ENCODE results near the gene WDR27. TPM values are rescaled to one million over a fixed set of nuclear protein-coding genes. Genes with fewer than 3 reads are reported as not detected.

Gene WDR27
- polyA plus RNA-seq, 1 donor from 2014 or later: 35.8 TPM

- no peaks in the 10 kb centered on the region for H3F3A ChIP-seq (ENCODE audit: insufficient read depth, low read length, poor library complexity, severe bottlenecking)
- H3K9ac ChIP-seq (ENCODE audit: low read length): no peak overlapping the region
- no peak overlapping the region for H2AFZ ChIP-seq (ENCODE audit: low read depth, low read length)
- H3K9me3 ChIP-seq (ENCODE audit: low read length): no peaks in the 10 kb centered on the region
- H4K20me1 ChIP-seq (ENCODE audit: insufficient read depth): no peaks in the 10 kb centered on the region
- H3K79me2 ChIP-seq (replicated peaks; ENCODE audit: insufficient read depth, low read length): no peaks in the 10 kb centered on the region
- H3K27ac ChIP-seq (ENCODE audit: low read length): no peak overlapping the region
- no peak overlapping the region for H3K4me3 ChIP-seq (ENCODE audit: low read length)
- no peak for TF ChIP-seq EZH2 (IDR thresholded peaks at IDR 0.05; ENCODE audit: borderline replicate concordance, insufficient read depth, low read length, poor library complexity, severe bottlenecking)
- no peak for TF ChIP-seq RAD21 (conservative IDR thresholded peaks at IDR 0.05)
- TF ChIP-seq POLR2AphosphoS5 (IDR thresholded peaks at IDR 0.05): no peak
- no peak for TF ChIP-seq SMC3 (conservative IDR thresholded peaks at IDR 0.05; ENCODE audit: poor library complexity)
- no peaks in the 10 kb centered on the region for H3K9me2 ChIP-seq (ENCODE audit: insufficient read depth, low read length)
- no peaks in the 10 kb centered on the region for H3K36me3 ChIP-seq (ENCODE audit: insufficient read depth, low read length)
- H3K4me2 ChIP-seq (ENCODE audit: low read length): no peak overlapping the region
- H3K27me3 ChIP-seq (ENCODE audit: insufficient read depth, low read depth, low read length): no peaks in the 10 kb centered on the region
Observed at GRCh38 chr6:169652896-169653295, 48.9 kb downstream of the WDR27 start.

- H3K27me3 ChIP-seq (ENCODE audit: insufficient read depth, low read depth, low read length): no peaks in the 10 kb centered on the region
- no peak overlapping the region for H3K27ac ChIP-seq (ENCODE audit: low read length)
- no peaks in the 10 kb centered on the region for H3F3A ChIP-seq (ENCODE audit: insufficient read depth, low read length, poor library complexity, severe bottlenecking)
- TF ChIP-seq CTCF (IDR thresholded peaks at IDR 0.05; ENCODE audit: poor library complexity, severe bottlenecking) (no peak), EP300 (conservative IDR thresholded peaks at IDR 0.05; ENCODE audit: poor library complexity, severe bottlenecking) (no peak), MXI1 (conservative IDR thresholded peaks at IDR 0.05; ENCODE audit: poor library complexity, severe bottlenecking) (no peak), SMC3 (conservative IDR thresholded peaks at IDR 0.05; ENCODE audit: poor library complexity) (no peak), REST (IDR thresholded peaks at IDR 0.05; ENCODE audit: borderline replicate concordance) (no peak), RAD21 (conservative IDR thresholded peaks at IDR 0.05) (no peak), EZH2 (IDR thresholded peaks at IDR 0.05; ENCODE audit: borderline replicate concordance, insufficient read depth, low read length, poor library complexity, severe bottlenecking) (no peak), TAF1 (IDR thresholded peaks at IDR 0.05; ENCODE audit: low read depth) (no peak), POLR2AphosphoS5 (IDR thresholded peaks at IDR 0.05) (no peak)
- H3K9me2 ChIP-seq (ENCODE audit: insufficient read depth, low read length): no peaks in the 10 kb centered on the region
- H4K20me1 ChIP-seq (ENCODE audit: insufficient read depth): no peaks in the 10 kb centered on the region
- H3K4me2 ChIP-seq (ENCODE audit: low read length): no peak overlapping the region
- no peak overlapping the region for H2AFZ ChIP-seq (ENCODE audit: low read depth, low read length)
- no peaks in the 10 kb centered on the region for H3K36me3 ChIP-seq (ENCODE audit: insufficient read depth, low read length)
- no peak overlapping the region for H3K4me3 ChIP-seq (ENCODE audit: low read length)
- H3K9ac ChIP-seq (ENCODE audit: low read length): no peak overlapping the region
- no peaks in the 10 kb centered on the region for H3K9me3 ChIP-seq (ENCODE audit: low read length)
- no peaks in the 10 kb centered on the region for H3K79me2 ChIP-seq (replicated peaks; ENCODE audit: insufficient read depth, low read length)
Observed at GRCh38 chr6:169651498-169651897, 50.3 kb downstream of the WDR27 start.

- H3K36me3 ChIP-seq (ENCODE audit: insufficient read depth, low read length): no peaks in the 10 kb centered on the region
- H3K9me2 ChIP-seq (ENCODE audit: insufficient read depth, low read length): no peaks in the 10 kb centered on the region
- H2AFZ ChIP-seq (ENCODE audit: low read depth, low read length): no peak overlapping the region
- no peaks in the 10 kb centered on the region for H3K27me3 ChIP-seq (ENCODE audit: insufficient read depth, low read depth, low read length)
- H3K79me2 ChIP-seq (replicated peaks; ENCODE audit: insufficient read depth, low read length): no peaks in the 10 kb centered on the region
- H3K27ac ChIP-seq (ENCODE audit: low read length): no peak overlapping the region
- no peaks in the 10 kb centered on the region for H3F3A ChIP-seq (ENCODE audit: insufficient read depth, low read length, poor library complexity, severe bottlenecking)
- H3K4me2 ChIP-seq (ENCODE audit: low read length): no peak overlapping the region
- TF ChIP-seq MXI1 (conservative IDR thresholded peaks at IDR 0.05; ENCODE audit: poor library complexity, severe bottlenecking): no peak
- no peak for TF ChIP-seq EP300 (conservative IDR thresholded peaks at IDR 0.05; ENCODE audit: poor library complexity, severe bottlenecking)
- TF ChIP-seq REST (IDR thresholded peaks at IDR 0.05; ENCODE audit: borderline replicate concordance): no peak
- no peak for TF ChIP-seq RAD21 (conservative IDR thresholded peaks at IDR 0.05)
- no peak overlapping the region for H3K9ac ChIP-seq (ENCODE audit: low read length)
- no peak overlapping the region for H3K4me3 ChIP-seq (ENCODE audit: low read length)
- no peaks in the 10 kb centered on the region for H3K9me3 ChIP-seq (ENCODE audit: low read length)
- no peaks in the 10 kb centered on the region for H4K20me1 ChIP-seq (ENCODE audit: insufficient read depth)
Observed at GRCh38 chr6:169650959-169651292, 50.9 kb downstream of the WDR27 start.

Data from neural cell (in vitro differentiated cells).